Activated T-helper 17 cell treated with anti-CD3 and anti-CD28 coated beads, Interleukin-2, amount 50 U/mL, for 72 hours (primary cell): ENCODE measurements around the gene HCFC1. TPM values are rescaled to one million over a fixed set of nuclear protein-coding genes. Genes with fewer than 3 reads are reported as not detected.

ENCODE experiments used
- total RNA-seq, 2 donors: library from RNA; stranded (reverse); gene quantifications; one replicate each; pipeline ENCODE4 v1.2.3, GENCODE V29; 2022

HCFC1 gene
- total RNA-seq, 2 donors from 2014 or later, result 85.5 to 134 TPM

Other genes with a start within 250 kb of the HCFC1 start
- gene BCAP31, start 247.4 kb downstream of the HCFC1 start, total RNA-seq, result 100 to 1,000 TPM; 115 to 170 TPM
- gene ABCD1, start 247.0 kb downstream of the HCFC1 start, total RNA-seq, result 1 to 10 TPM; 6.7 to 9.4 TPM
- gene PLXNB3, start 207.6 kb downstream of the HCFC1 start, total RNA-seq, result 1 to 10 TPM in 1 of 2 donors, under 1 TPM in 1; 0.45 to 7.9 TPM
- not detected for gene SRPK3, start 190.8 kb downstream of the HCFC1 start, total RNA-seq
- 10 to 100 TPM; 62.0 to 82.2 TPM for gene IDH3G, start 177.4 kb downstream of the HCFC1 start, total RNA-seq
- 100 to 1,000 TPM; 150 to 152 TPM for gene SSR4, start 177.2 kb downstream of the HCFC1 start, total RNA-seq
- 1 to 10 TPM; 1.3 to 8.0 TPM for gene PDZD4, start 141.3 kb downstream of the HCFC1 start, total RNA-seq
- gene L1CAM, start 85.6 kb downstream of the HCFC1 start, total RNA-seq, result 1 to 10 TPM; 2.3 to 2.4 TPM
- under 1 TPM in 1 of 2 donors, not detected in 1; 0.32 TPM for gene AVPR2, start 67.1 kb downstream of the HCFC1 start, total RNA-seq
- 100 to 1,000 TPM; 105 to 147 TPM for gene ARHGAP4, start 45.6 kb downstream of the HCFC1 start, total RNA-seq
- gene NAA10, start 36.8 kb downstream of the HCFC1 start, total RNA-seq, result 100 to 1,000 TPM in 1 of 2 donors, 10 to 100 TPM in 1; 74.7 to 146 TPM
- 1 to 10 TPM; 4.7 to 4.9 TPM for gene RENBP, start 27.2 kb downstream of the HCFC1 start, total RNA-seq
- 1 to 10 TPM; 7.1 to 7.8 TPM for gene TMEM187, start 936 bp upstream of the HCFC1 start, total RNA-seq
- 100 to 1,000 TPM; 113 to 224 TPM for gene IRAK1, start 48.1 kb upstream of the HCFC1 start, total RNA-seq
- 10 to 100 TPM; 72.2 to 87.8 TPM for gene MECP2, start 125.9 kb upstream of the HCFC1 start, total RNA-seq
- gene OPN1LW, start 172.4 kb upstream of the HCFC1 start, total RNA-seq, result not detected
- not detected for gene OPN1MW, start 210.8 kb upstream of the HCFC1 start, total RNA-seq
- not detected for gene OPN1MW2, start 247.9 kb upstream of the HCFC1 start, total RNA-seq